CD4-positive, alpha-beta T cell (primary cell): ENCODE measurements around the gene VPS50. TPM values are rescaled to one million over a fixed set of nuclear protein-coding genes. Genes with fewer than 3 reads are reported as not detected.

Source experiments
- ATAC-seq: fragments of 200-7000 bp; cut with Tn5 transposase; one replicate; pipeline ENCODE4 v1.10.0; 2022; ENCODE audit warnings: mild to moderate bottlenecking; ENCODE audit not compliant: poor library complexity
- CTCF ChIA-PET: fragments of 350-600 bp; sonication (Branson Sonifier 250); formaldehyde crosslinking; loops from one replicate; lab custom pipeline; 2021; ENCODE audit warnings: antibody characterized with exemption, inconsistent platforms; lab: Charles Lee
- POLR2A ChIA-PET: fragments of 350-600 bp; sonication (Branson Sonifier 250); formaldehyde crosslinking; loops from one replicate; lab custom pipeline; 2021; ENCODE audit warnings: antibody characterized with exemption, inconsistent platforms; lab: Charles Lee
- DNase-seq, 14 experiments: peaks; one replicate each; pipeline ENCODE4 v3.0.0-alpha.2; 2013 to 2020; ENCODE audit warnings: mixed read lengths in 2 of 14
- H3K27ac ChIP-seq, 2 donors: one replicate each; pipeline versions ENCODE4 v1.5.1 to v1.7.0; 2013; ENCODE audit warnings: low read length in 2 of 2, low read depth in 1 of 2, mild to moderate bottlenecking in 1 of 2
- H3K27me3 ChIP-seq, 2 experiments: 1 replicate in 1 of 2; 2 replicates in 1 of 2; pipeline versions ENCODE4 v1.6.1 to v1.7.0; 2013; ENCODE audit warnings: low read length in 2 of 2, control low read depth in 1 of 2, mild to moderate bottlenecking in 1 of 2, moderate library complexity in 1 of 2; ENCODE audit not compliant: insufficient read depth in 2 of 2, control insufficient read depth in 1 of 2
- H3K36me3 ChIP-seq: one replicate; pipeline ENCODE4 v1.6.1; 2013; ENCODE audit warnings: low read length, control low read depth; ENCODE audit not compliant: insufficient read depth
- H3K4me1 ChIP-seq: one replicate; pipeline ENCODE4 v1.6.1; 2013; ENCODE audit warnings: low read length, control low read depth; ENCODE audit not compliant: insufficient read depth
- H3K4me3 ChIP-seq: one replicate; pipeline ENCODE4 v1.5.1; 2013; ENCODE audit warnings: mild to moderate bottlenecking, low read length, moderate library complexity
- H3K9me3 ChIP-seq, 2 experiments: 1 replicate in 1 of 2; 2 replicates in 1 of 2; pipeline versions ENCODE4 v1.6.1 to v1.7.0; 2013; ENCODE audit warnings: low read length in 2 of 2, mild to moderate bottlenecking in 2 of 2, control low read depth in 1 of 2, moderate library complexity in 1 of 2; ENCODE audit not compliant: control insufficient read depth in 1 of 2, insufficient read depth in 1 of 2
- H3K27ac Mint-ChIP-seq: one replicate; pipeline ENCODE4 v1.8.0; 2020; ENCODE audit warnings: mixed read lengths
- H3K27me3 Mint-ChIP-seq: one replicate; pipeline ENCODE4 v1.8.0; 2021; ENCODE audit warnings: mixed read lengths
- H3K36me3 Mint-ChIP-seq: one replicate; pipeline ENCODE4 v1.8.0; 2021; ENCODE audit warnings: low read depth, mixed read lengths
- H3K4me1 Mint-ChIP-seq: one replicate; pipeline ENCODE4 v1.8.0; 2021; ENCODE audit warnings: low read depth, mixed read lengths
- H3K4me3 Mint-ChIP-seq: one replicate; pipeline ENCODE4 v1.8.0; 2020; ENCODE audit warnings: mild to moderate bottlenecking, mixed read lengths
- H3K9me3 Mint-ChIP-seq: one replicate; pipeline ENCODE4 v1.8.0; 2020; ENCODE audit warnings: mixed read lengths
- intact Hi-C, 2 experiments: fragments of 100-400 bp; cut with DNase I in 1 of 2; cut with micrococcal nuclease in 1 of 2; formaldehyde crosslinking; loops; one replicate each; pipeline versions ENCODE4 v1.15.1 to v1.9.0; 2023 to 2025; cut with DNase I, micrococcal nuclease
- total RNA-seq, 174 experiments: library from RNA in 2 of 174; stranded (reverse) in 2 of 174; gene quantifications; one replicate each; pipeline ENCODE4 v1.2.3 and lab custom pipeline; 2021 to 2026
- TF ChIP-seq, protein P1 (sequence below): fragments of 200-600 bp; IDR thresholded peaks from one replicate; pipeline ENCODE4 v1.8.0; 2022; ENCODE audit warnings: antibody characterized with exemption, mild to moderate bottlenecking

VPS50 gene
- total RNA-seq, 2 experiments from 2014 or later = 13.2 to 17.3 TPM

GRCh38 chr7:93235541-93235940, 3.4 kb downstream of the VPS50 start:
- no peaks in the 10 kb centered on the region for H3K27me3 ChIP-seq
- Mint-ChIP-seq H3K27ac (no peak overlapping the region), H3K9me3 (no peaks in the 10 kb centered on the region), H3K4me3 (no peak overlapping the region), H3K36me3 (peaks cover 8% of the 10 kb centered on the region), H3K27me3 (no peaks in the 10 kb centered on the region), H3K4me1 (peaks cover 14% of the 10 kb centered on the region)
- H3K4me3 ChIP-seq = no peak overlapping the region
- no peak for ATAC-seq
- no peak for DNase-seq
- TF ChIP-seq, protein P1, sequence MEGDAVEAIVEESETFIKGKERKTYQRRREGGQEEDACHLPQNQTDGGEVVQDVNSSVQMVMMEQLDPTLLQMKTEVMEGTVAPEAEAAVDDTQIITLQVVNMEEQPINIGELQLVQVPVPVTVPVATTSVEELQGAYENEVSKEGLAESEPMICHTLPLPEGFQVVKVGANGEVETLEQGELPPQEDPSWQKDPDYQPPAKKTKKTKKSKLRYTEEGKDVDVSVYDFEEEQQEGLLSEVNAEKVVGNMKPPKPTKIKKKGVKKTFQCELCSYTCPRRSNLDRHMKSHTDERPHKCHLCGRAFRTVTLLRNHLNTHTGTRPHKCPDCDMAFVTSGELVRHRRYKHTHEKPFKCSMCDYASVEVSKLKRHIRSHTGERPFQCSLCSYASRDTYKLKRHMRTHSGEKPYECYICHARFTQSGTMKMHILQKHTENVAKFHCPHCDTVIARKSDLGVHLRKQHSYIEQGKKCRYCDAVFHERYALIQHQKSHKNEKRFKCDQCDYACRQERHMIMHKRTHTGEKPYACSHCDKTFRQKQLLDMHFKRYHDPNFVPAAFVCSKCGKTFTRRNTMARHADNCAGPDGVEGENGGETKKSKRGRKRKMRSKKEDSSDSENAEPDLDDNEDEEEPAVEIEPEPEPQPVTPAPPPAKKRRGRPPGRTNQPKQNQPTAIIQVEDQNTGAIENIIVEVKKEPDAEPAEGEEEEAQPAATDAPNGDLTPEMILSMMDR = no peak
- CTCF ChIA-PET = no interaction called here
- POLR2A ChIA-PET = no interaction called here
- H3K27ac ChIP-seq = no peak overlapping the region
- H3K36me3 ChIP-seq = peaks cover 5% of the 10 kb centered on the region
- no peaks in the 10 kb centered on the region for H3K9me3 ChIP-seq
- peaks cover 6% of the 10 kb centered on the region for H3K4me1 ChIP-seq
- intact Hi-C loops = loop anchor here (10.0 kb wide), 4 partner anchors 401 to 1429 kb away; partner anchors contain the start of genes ANKIB1 (in 1 of the 2), CDK6 (in 1 of the 2) and KRIT1 (in 1 of the 2)

DNA sequence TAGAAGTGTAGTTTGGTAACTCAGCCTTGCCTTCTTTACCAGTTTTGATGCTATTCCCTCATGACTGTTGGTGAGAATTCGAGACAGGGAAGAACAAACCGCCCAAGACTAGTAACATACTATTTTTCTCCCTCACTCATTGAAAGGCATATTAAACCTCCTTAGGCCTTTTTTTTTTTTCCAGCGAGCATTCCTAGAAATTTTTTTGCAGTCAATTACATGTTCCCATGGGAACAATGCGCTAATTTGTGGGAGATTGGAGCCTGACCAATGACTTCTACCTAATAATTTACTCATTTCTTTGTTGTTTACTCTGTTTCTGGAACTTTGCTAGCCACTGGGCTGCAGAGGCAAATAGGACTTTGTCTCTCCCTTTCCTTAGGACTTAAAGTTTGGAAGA, 6.0 kb downstream of the VPS50 start:
- H3K27me3 ChIP-seq = no peaks in the 10 kb centered on the region
- TF ChIP-seq, protein P1 = no peak
- Mint-ChIP-seq H3K9me3 (no peaks in the 10 kb centered on the region), H3K4me1 (no peaks in the 10 kb centered on the region), H3K36me3 (peaks cover 6% of the 10 kb centered on the region), H3K4me3 (no peak overlapping the region), H3K27me3 (no peaks in the 10 kb centered on the region), H3K27ac (no peak overlapping the region)
- H3K4me1 ChIP-seq = no peaks in the 10 kb centered on the region
- ChIA-PET CTCF (no interaction called here), POLR2A (no interaction called here)
- H3K27ac ChIP-seq = no peak overlapping the region
- DNase-seq = no peak
- peaks cover 14% of the 10 kb centered on the region for H3K36me3 ChIP-seq
- H3K9me3 ChIP-seq = no peaks in the 10 kb centered on the region
- no peak for ATAC-seq
- no peak overlapping the region for H3K4me3 ChIP-seq
- intact Hi-C loops = loop anchor here (10.0 kb wide), 4 partner anchors 403 to 1427 kb away; partner anchors contain the start of genes ANKIB1 (in 1 of the 2), CDK6 (in 1 of the 2) and KRIT1 (in 1 of the 2)

DNA sequence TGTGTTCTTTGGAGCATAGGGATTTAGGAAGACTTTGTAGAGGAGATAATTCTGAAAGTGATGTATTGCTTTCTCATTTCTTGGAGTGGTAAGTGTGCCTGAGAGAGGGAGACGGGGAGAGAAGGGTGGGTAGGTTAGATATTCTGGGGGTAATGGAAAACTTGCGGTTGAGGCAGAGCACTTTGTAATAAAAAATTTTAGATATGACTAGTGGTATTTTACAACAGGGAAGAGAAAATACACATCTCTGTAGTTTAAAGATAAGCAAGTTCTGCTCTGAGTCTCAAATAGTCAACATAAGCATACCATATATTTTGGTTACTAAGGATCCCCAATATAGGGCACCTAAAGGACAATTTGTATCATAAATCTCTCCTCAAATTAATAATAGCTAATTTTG, 6.6 kb downstream of the VPS50 start:
- ChIA-PET CTCF (interaction anchor here (0.6 kb wide), 1 partner anchor 40 kb away, joined by 3 read pairs; no protein-coding TSS in a partner anchor), POLR2A (no interaction called here)
- H3K27ac Mint-ChIP-seq = no peak overlapping the region
- TF ChIP-seq, protein P1 = no peak
- H3K4me3 ChIP-seq = no peak overlapping the region
- no peaks in the 10 kb centered on the region for H3K9me3 ChIP-seq
- no peaks in the 10 kb centered on the region for H3K27me3 ChIP-seq
- H3K27ac ChIP-seq = no peak overlapping the region
- ATAC-seq (no peak), DNase-seq (no peak)
- H3K4me3 Mint-ChIP-seq = no peak overlapping the region
- peaks cover 6% of the 10 kb centered on the region for H3K36me3 Mint-ChIP-seq
- H3K36me3 ChIP-seq = peaks cover 14% of the 10 kb centered on the region
- H3K9me3 Mint-ChIP-seq = no peaks in the 10 kb centered on the region
- intact Hi-C loops = loop anchor here (10.0 kb wide), 4 partner anchors 404 to 1426 kb away; partner anchors contain the start of genes ANKIB1 (in 1 of the 2), CDK6 (in 1 of the 2) and KRIT1 (in 1 of the 2)
- no peaks in the 10 kb centered on the region for H3K4me1 Mint-ChIP-seq
- H3K27me3 Mint-ChIP-seq = no peaks in the 10 kb centered on the region
- no peaks in the 10 kb centered on the region for H3K4me1 ChIP-seq
